Neural progenitor cell (in vitro differentiated cells): ENCODE measurements around the gene RSPH6A. TPM values are rescaled to one million over a fixed set of nuclear protein-coding genes. Genes with fewer than 3 reads are reported as not detected.

ENCODE experiments used
- DNase-seq: peaks from one replicate; pipeline ENCODE4 v3.0.0-alpha.2; 2016; ENCODE audit warnings: low spot score
- H2AFZ ChIP-seq: fragments of 200-600 bp; sonication (generic); replicated peaks from 2 replicates; pipeline ENCODE4 v1.6.1; 2016; ENCODE audit warnings: antibody characterized with exemption
- H3F3A ChIP-seq: fragments of 200-600 bp; sonication (generic); 2 replicates; pipeline ENCODE4 v1.6.1; 2016; ENCODE audit warnings: antibody characterized with exemption, low read depth
- H3K27ac ChIP-seq: fragments of 200-600 bp; sonication (generic); 2 replicates; pipeline ENCODE4 v1.5.1; 2016; ENCODE audit warnings: mild to moderate bottlenecking
- H3K27me3 ChIP-seq: fragments of 200-600 bp; sonication (generic); 2 replicates; pipeline ENCODE4 v1.6.1; 2016; ENCODE audit warnings: mild to moderate bottlenecking, moderate library complexity
- H3K36me3 ChIP-seq: fragments of 200-600 bp; sonication (generic); 2 replicates; pipeline ENCODE4 v1.5.1; 2016
- H3K4me1 ChIP-seq: fragments of 200-600 bp; sonication (generic); 2 replicates; pipeline ENCODE4 v1.6.1; 2016; ENCODE audit warnings: mixed run types
- H3K4me2 ChIP-seq: fragments of 200-600 bp; sonication (generic); 2 replicates; pipeline ENCODE4 v1.6.1; 2016
- H3K4me3 ChIP-seq: fragments of 200-600 bp; sonication (generic); 2 replicates; pipeline ENCODE4 v1.5.1; 2016
- H3K79me2 ChIP-seq: fragments of 200-600 bp; sonication (generic); 2 replicates; pipeline ENCODE4 v1.6.1; 2016; ENCODE audit warnings: low read depth
- H3K9ac ChIP-seq: fragments of 200-600 bp; sonication (generic); 2 replicates; pipeline ENCODE4 v1.6.1; 2016
- H3K9me3 ChIP-seq: fragments of 200-600 bp; sonication (generic); 2 replicates; pipeline ENCODE4 v1.5.1; 2016; ENCODE audit warnings: low read depth
- H4K20me1 ChIP-seq: fragments of 200-600 bp; sonication (generic); 2 replicates; pipeline ENCODE4 v1.6.1; 2016; ENCODE audit warnings: low read depth
- H3K27ac Mint-ChIP-seq: 3 replicates; pipeline ENCODE4 v1.8.0; 2021; ENCODE audit warnings: mixed read lengths
- H3K27me3 Mint-ChIP-seq: 2 replicates; pipeline ENCODE4 v1.8.0; 2022; ENCODE audit warnings: low read depth, mild to moderate bottlenecking, inconsistent platforms, moderate library complexity, mixed read lengths; ENCODE audit not compliant: insufficient read depth
- H3K36me3 Mint-ChIP-seq: 3 replicates; pipeline ENCODE4 v1.8.0; 2021; ENCODE audit warnings: mixed read lengths
- H3K4me1 Mint-ChIP-seq: 3 replicates; pipeline ENCODE4 v1.8.0; 2021; ENCODE audit warnings: mixed read lengths
- H3K4me3 Mint-ChIP-seq: 3 replicates; pipeline ENCODE4 v1.8.0; 2021; ENCODE audit warnings: mild to moderate bottlenecking, moderate library complexity, mixed read lengths
- H3K9me3 Mint-ChIP-seq: 3 replicates; pipeline ENCODE4 v1.8.0; 2020; ENCODE audit warnings: mixed read lengths
- EZH2 ChIP-seq: fragments of 200-600 bp; sonication (generic); IDR thresholded peaks from 2 replicates; pipeline ENCODE4 v1.6.1; 2017; ENCODE audit warnings: antibody characterized with exemption, mild to moderate bottlenecking, moderate library complexity
- EZH2phosphoT487 ChIP-seq: fragments of 200-600 bp; sonication (generic); IDR thresholded peaks from 2 replicates; pipeline ENCODE4 v1.6.1; 2017; ENCODE audit warnings: antibody characterized with exemption
- total RNA-seq: library from RNA; depleted of rRNA; stranded (reverse); fragments of >200 nt; gene quantifications from 2 replicates; pipeline ENCODE4 v1.2.3, GENCODE V29; 2015; ENCODE audit warnings: low replicate concordance
- TF ChIP-seq, protein P1 (sequence below): fragments of 200-600 bp; sonication (generic); IDR thresholded peaks from 2 replicates; pipeline ENCODE4 v1.5.1; 2017; ENCODE audit warnings: antibody characterized with exemption, mild to moderate bottlenecking

Gene RSPH6A
- total RNA-seq, 1 donor from 2014 or later, result not detected

DNA sequence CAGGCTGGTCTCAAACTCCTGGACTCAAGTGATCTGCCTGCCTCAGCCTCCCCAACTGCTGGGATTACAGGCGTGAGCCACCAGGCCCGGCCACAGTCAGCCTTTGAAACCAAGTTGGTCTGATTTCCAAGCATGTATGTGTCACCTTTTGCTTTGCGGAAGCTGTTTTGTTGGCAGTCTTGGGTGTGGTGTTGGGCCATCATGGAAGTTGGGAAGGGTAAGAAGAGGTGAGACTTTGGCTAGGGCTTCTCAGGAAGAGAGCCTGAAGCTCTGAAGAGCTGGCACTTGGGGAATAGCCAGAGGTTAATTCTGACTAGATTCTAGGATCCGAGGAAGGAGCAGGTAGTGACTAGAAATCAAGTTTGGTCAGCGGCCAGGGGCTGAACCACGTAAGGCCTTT is 2.8 kb downstream of the RSPH6A start:
- H4K20me1 ChIP-seq, result peaks cover 11% of the 10 kb centered on the region
- peaks cover 5% of the 10 kb centered on the region for H3K36me3 Mint-ChIP-seq
- H3K36me3 ChIP-seq, result no peaks in the 10 kb centered on the region
- H3K9me3 Mint-ChIP-seq, result no peaks in the 10 kb centered on the region
- peaks cover 44% of the 10 kb centered on the region for H3F3A ChIP-seq
- peaks cover 14% of the 10 kb centered on the region for H3K4me1 Mint-ChIP-seq
- no peak overlapping the region for H3K4me2 ChIP-seq
- no peak overlapping the region for H3K27ac Mint-ChIP-seq
- no peak overlapping the region for H3K4me3 ChIP-seq
- TF ChIP-seq, protein P1, sequence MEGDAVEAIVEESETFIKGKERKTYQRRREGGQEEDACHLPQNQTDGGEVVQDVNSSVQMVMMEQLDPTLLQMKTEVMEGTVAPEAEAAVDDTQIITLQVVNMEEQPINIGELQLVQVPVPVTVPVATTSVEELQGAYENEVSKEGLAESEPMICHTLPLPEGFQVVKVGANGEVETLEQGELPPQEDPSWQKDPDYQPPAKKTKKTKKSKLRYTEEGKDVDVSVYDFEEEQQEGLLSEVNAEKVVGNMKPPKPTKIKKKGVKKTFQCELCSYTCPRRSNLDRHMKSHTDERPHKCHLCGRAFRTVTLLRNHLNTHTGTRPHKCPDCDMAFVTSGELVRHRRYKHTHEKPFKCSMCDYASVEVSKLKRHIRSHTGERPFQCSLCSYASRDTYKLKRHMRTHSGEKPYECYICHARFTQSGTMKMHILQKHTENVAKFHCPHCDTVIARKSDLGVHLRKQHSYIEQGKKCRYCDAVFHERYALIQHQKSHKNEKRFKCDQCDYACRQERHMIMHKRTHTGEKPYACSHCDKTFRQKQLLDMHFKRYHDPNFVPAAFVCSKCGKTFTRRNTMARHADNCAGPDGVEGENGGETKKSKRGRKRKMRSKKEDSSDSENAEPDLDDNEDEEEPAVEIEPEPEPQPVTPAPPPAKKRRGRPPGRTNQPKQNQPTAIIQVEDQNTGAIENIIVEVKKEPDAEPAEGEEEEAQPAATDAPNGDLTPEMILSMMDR, result no peak
- TF ChIP-seq EZH2, result no peak
- no peak for TF ChIP-seq EZH2phosphoT487
- DNase-seq, result no peak
- no peaks in the 10 kb centered on the region for H3K9me3 ChIP-seq
- H3K27ac ChIP-seq, result no peak overlapping the region
- H3K79me2 ChIP-seq, result no peaks in the 10 kb centered on the region
- H2AFZ ChIP-seq, result no peak overlapping the region
- H3K4me1 ChIP-seq, result peaks cover 13% of the 10 kb centered on the region
- peaks cover 12% of the 10 kb centered on the region for H3K27me3 ChIP-seq
- H3K27me3 Mint-ChIP-seq, result peaks cover 5% of the 10 kb centered on the region
- H3K4me3 Mint-ChIP-seq, result no peak overlapping the region
- no peak overlapping the region for H3K9ac ChIP-seq

DNA sequence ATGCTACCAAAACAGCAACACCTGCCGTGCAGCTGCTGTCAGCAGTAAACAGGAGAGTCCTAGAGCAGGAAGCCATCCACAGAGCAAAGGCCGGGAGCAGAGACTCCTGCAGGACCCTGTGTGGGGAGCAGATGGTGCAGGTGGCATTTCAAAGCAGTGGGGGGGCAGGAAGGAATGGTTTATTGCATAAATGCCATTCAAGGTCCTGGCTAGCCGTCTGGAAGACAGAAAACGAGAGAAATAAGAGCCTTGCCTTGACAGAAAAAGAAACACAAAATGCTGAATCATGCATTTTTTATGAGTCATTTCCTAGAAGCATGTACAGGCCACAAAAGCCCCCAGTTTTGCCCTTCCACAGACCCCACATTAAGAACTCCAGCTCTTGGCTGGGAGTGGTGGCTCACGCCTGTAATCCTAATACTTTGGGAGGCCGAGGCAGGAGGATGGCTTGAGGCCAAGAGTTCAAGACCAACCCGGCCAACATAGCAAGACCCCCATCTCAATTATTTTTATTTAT is 5.4 kb downstream of the RSPH6A start:
- no peak for TF ChIP-seq EZH2phosphoT487
- TF ChIP-seq, protein P1, result no peak
- TF ChIP-seq EZH2, result no peak
- Histone ChIP-seq H3K9me3 (no peaks in the 10 kb centered on the region), H4K20me1 (peaks cover 9% of the 10 kb centered on the region), H3K27ac (no peak overlapping the region), H3K4me2 (no peak overlapping the region), H3K27me3 (peaks cover 4% of the 10 kb centered on the region), H3K4me1 (no peaks in the 10 kb centered on the region), H3K4me3 (no peak overlapping the region), H2AFZ (no peak overlapping the region), H3K79me2 (no peaks in the 10 kb centered on the region), H3F3A (peaks cover 20% of the 10 kb centered on the region), H3K9ac (no peak overlapping the region), H3K36me3 (no peaks in the 10 kb centered on the region)
- Mint-ChIP-seq H3K36me3 (peaks cover 5% of the 10 kb centered on the region), H3K9me3 (no peaks in the 10 kb centered on the region), H3K4me1 (peaks cover 6% of the 10 kb centered on the region), H3K4me3 (no peak overlapping the region), H3K27me3 (peaks cover 5% of the 10 kb centered on the region), H3K27ac (peak overlapping the region; percentile 76)
- no peak for DNase-seq

DNA sequence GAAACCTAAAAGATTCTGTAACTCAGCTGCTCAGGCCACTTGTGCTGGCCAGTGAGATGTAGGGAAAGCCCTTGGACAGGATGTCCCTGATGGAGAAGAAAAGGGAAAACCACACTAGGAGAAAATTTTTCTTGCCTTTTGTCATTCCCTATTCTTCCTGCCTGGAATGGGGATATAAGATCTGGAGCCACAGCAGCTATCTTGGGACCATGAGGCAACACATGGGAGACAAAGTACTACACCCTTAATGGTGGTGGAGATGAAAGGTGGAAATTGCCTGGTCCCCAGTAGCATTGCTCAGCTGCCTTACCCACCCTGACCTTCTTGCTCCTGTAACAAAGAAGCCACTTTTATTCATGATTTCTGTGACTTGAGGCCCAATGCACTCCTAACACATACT is 9.4 kb downstream of the RSPH6A start:
- Mint-ChIP-seq H3K27me3 (peaks cover 7% of the 10 kb centered on the region), H3K36me3 (no peaks in the 10 kb centered on the region), H3K4me1 (peaks cover 14% of the 10 kb centered on the region), H3K9me3 (no peaks in the 10 kb centered on the region), H3K4me3 (no peak overlapping the region), H3K27ac (no peak overlapping the region)
- Histone ChIP-seq H2AFZ (no peak overlapping the region), H3K4me3 (no peak overlapping the region), H3K27me3 (no peaks in the 10 kb centered on the region), H3F3A (no peaks in the 10 kb centered on the region), H4K20me1 (no peaks in the 10 kb centered on the region), H3K36me3 (no peaks in the 10 kb centered on the region), H3K9me3 (no peaks in the 10 kb centered on the region), H3K9ac (no peak overlapping the region), H3K4me2 (no peak overlapping the region), H3K79me2 (no peaks in the 10 kb centered on the region), H3K4me1 (no peaks in the 10 kb centered on the region), H3K27ac (no peak overlapping the region)
- no peak for TF ChIP-seq EZH2
- TF ChIP-seq, protein P1, result no peak
- TF ChIP-seq EZH2phosphoT487, result no peak
- DNase-seq, result no peak

DNA sequence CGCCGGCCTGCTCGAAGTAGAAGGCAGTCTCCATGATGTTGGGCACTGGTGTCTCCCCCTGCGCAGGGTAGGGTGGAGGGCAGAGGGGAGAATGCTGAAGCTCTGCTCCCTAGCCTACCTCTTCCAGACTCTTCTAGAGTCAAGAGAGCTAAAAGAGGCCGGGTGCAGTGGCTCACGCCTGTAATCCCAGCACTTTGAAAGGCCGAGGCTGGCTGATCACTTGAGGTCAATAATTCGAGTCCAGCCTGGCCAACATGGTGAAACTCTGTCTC is 10.2 kb downstream of the RSPH6A start:
- H3K4me1 Mint-ChIP-seq, result peaks cover 15% of the 10 kb centered on the region
- Histone ChIP-seq H3K27ac (no peak overlapping the region), H4K20me1 (no peaks in the 10 kb centered on the region), H3K9ac (no peak overlapping the region), H3K4me3 (no peak overlapping the region), H3K79me2 (no peaks in the 10 kb centered on the region), H3K27me3 (no peaks in the 10 kb centered on the region), H3F3A (no peaks in the 10 kb centered on the region), H3K9me3 (no peaks in the 10 kb centered on the region), H3K4me1 (no peaks in the 10 kb centered on the region), H3K36me3 (no peaks in the 10 kb centered on the region), H2AFZ (no peak overlapping the region), H3K4me2 (no peak overlapping the region)
- H3K9me3 Mint-ChIP-seq, result no peaks in the 10 kb centered on the region
- no peak overlapping the region for H3K27ac Mint-ChIP-seq
- no peak for DNase-seq
- H3K4me3 Mint-ChIP-seq, result no peak overlapping the region
- peaks cover 7% of the 10 kb centered on the region for H3K27me3 Mint-ChIP-seq
- H3K36me3 Mint-ChIP-seq, result no peaks in the 10 kb centered on the region
- no peak for TF ChIP-seq EZH2phosphoT487
- TF ChIP-seq, protein P1, result no peak
- TF ChIP-seq EZH2, result no peak
